Measurements from ENCODE around the gene HOXB9. TPM values are rescaled to one million over a fixed set of nuclear protein-coding genes. Genes with fewer than 3 reads are reported as not detected.

Gene HOXB9
- total RNA-seq, 1 experiment from 2014 or later = 1.4 TPM

- peaks cover 2% of the 10 kb centered on the region for H3K4me1 Mint-ChIP-seq (ENCODE audit: insufficient read depth, unreplicated experiment)
- no peak for TF ChIP-seq CTCF (IDR thresholded peaks at IDR 0.05; ENCODE audit: unreplicated experiment)
- intact Hi-C loops (cut with micrococcal nuclease) = no loop called here
- CTCF ChIA-PET = interaction anchor here (0.7 to 1.3 kb wide), 5 partner anchors 13 to 409 kb away, joined by 3 to 4 read pairs (median 3); no protein-coding TSS in a partner anchor
- DNase-seq (ENCODE audit: unreplicated experiment) = no peak
- peaks cover 97% of the 10 kb centered on the region for H3K27me3 Mint-ChIP-seq (ENCODE audit: insufficient read depth, unreplicated experiment)
- no peak overlapping the region for H3K27ac Mint-ChIP-seq (ENCODE audit: low read depth, unreplicated experiment)
- H3K36me3 Mint-ChIP-seq (ENCODE audit: insufficient read depth, unreplicated experiment) = no peaks in the 10 kb centered on the region
- POLR2A ChIA-PET = interaction anchor here (0.5 kb wide), 1 partner anchor 131 kb away, joined by 3 read pairs; no protein-coding TSS in a partner anchor
- H3K4me3 Mint-ChIP-seq (ENCODE audit: unreplicated experiment) = no peak overlapping the region
- no peaks in the 10 kb centered on the region for H3K9me3 Mint-ChIP-seq (ENCODE audit: unreplicated experiment)
- BruUV-seq (replicated peaks) = no TSS peak
Measured at GRCh38 chr17:48609759-48610281, 16.3 kb downstream of the HOXB9 start.

GRCh38 chr17:48609033-48609432 is 17.1 kb downstream of the HOXB9 start:
- TF ChIP-seq CTCF (IDR thresholded peaks at IDR 0.05; ENCODE audit: unreplicated experiment) = no peak
- H3K4me3 Mint-ChIP-seq (ENCODE audit: unreplicated experiment) = no peak overlapping the region
- peaks cover 97% of the 10 kb centered on the region for H3K27me3 Mint-ChIP-seq (ENCODE audit: insufficient read depth, unreplicated experiment)
- POLR2A ChIA-PET = interaction anchor here (0.5 to 0.6 kb wide), 3 partner anchors 130 to 476 kb away, joined by 3 read pairs; no protein-coding TSS in a partner anchor
- H3K27ac Mint-ChIP-seq (ENCODE audit: low read depth, unreplicated experiment) = no peak overlapping the region
- CTCF ChIA-PET = interaction anchor here (0.6 to 1.3 kb wide), 7 partner anchors 8 to 436 kb away, joined by 3 to 6 read pairs (median 3); no protein-coding TSS in a partner anchor
- DNase-seq (ENCODE audit: unreplicated experiment) = no peak
- no peaks in the 10 kb centered on the region for H3K36me3 Mint-ChIP-seq (ENCODE audit: insufficient read depth, unreplicated experiment)
- intact Hi-C loops (cut with micrococcal nuclease) = no loop called here
- peaks cover 5% of the 10 kb centered on the region for H3K4me1 Mint-ChIP-seq (ENCODE audit: insufficient read depth, unreplicated experiment)
- BruUV-seq (replicated peaks) = no TSS peak
- H3K9me3 Mint-ChIP-seq (ENCODE audit: unreplicated experiment) = no peaks in the 10 kb centered on the region

- no peak for TF ChIP-seq CTCF (IDR thresholded peaks at IDR 0.05; ENCODE audit: unreplicated experiment)
- H3K4me3 Mint-ChIP-seq (ENCODE audit: unreplicated experiment) = no peak overlapping the region
- H3K27ac Mint-ChIP-seq (ENCODE audit: low read depth, unreplicated experiment) = no peak overlapping the region
- POLR2A ChIA-PET = interaction anchor here (0.6 kb wide), 1 partner anchor 475 kb away, joined by 3 read pairs; no protein-coding TSS in a partner anchor
- peaks cover 97% of the 10 kb centered on the region for H3K27me3 Mint-ChIP-seq (ENCODE audit: insufficient read depth, unreplicated experiment)
- no peaks in the 10 kb centered on the region for H3K9me3 Mint-ChIP-seq (ENCODE audit: unreplicated experiment)
- peaks cover 5% of the 10 kb centered on the region for H3K4me1 Mint-ChIP-seq (ENCODE audit: insufficient read depth, unreplicated experiment)
- BruUV-seq (replicated peaks) = no TSS peak
- DNase-seq (ENCODE audit: unreplicated experiment) = no peak
- intact Hi-C loops (cut with micrococcal nuclease) = no loop called here
- CTCF ChIA-PET = interaction anchor here (0.6 to 1.3 kb wide), 4 partner anchors 9 to 435 kb away, joined by 3 to 6 read pairs (median 4); no protein-coding TSS in a partner anchor
- H3K36me3 Mint-ChIP-seq (ENCODE audit: insufficient read depth, unreplicated experiment) = no peaks in the 10 kb centered on the region
Measured at GRCh38 chr17:48608494-48608834, 17.7 kb downstream of the HOXB9 start.

GRCh38 chr17:48606892-48607614 is 19.1 kb downstream of the HOXB9 start:
- ChIA-PET POLR2A (interaction anchor here (0.6 to 0.8 kb wide), 2 partner anchors 66 to 141 kb away, joined by 3 to 5 read pairs; no protein-coding TSS in a partner anchor), CTCF (interaction anchor here (0.6 to 1.1 kb wide), 4 partner anchors 28 to 303 kb away, joined by 3 read pairs; no protein-coding TSS in a partner anchor)
- Mint-ChIP-seq H3K36me3 (ENCODE audit: insufficient read depth, unreplicated experiment) (no peaks in the 10 kb centered on the region), H3K27ac (ENCODE audit: low read depth, unreplicated experiment) (no peak overlapping the region), H3K4me3 (ENCODE audit: unreplicated experiment) (no peak overlapping the region), H3K4me1 (ENCODE audit: insufficient read depth, unreplicated experiment) (peaks cover 5% of the 10 kb centered on the region), H3K9me3 (ENCODE audit: unreplicated experiment) (no peaks in the 10 kb centered on the region), H3K27me3 (ENCODE audit: insufficient read depth, unreplicated experiment) (peaks cover 90% of the 10 kb centered on the region)
- no peak for TF ChIP-seq CTCF (IDR thresholded peaks at IDR 0.05; ENCODE audit: unreplicated experiment)
- DNase-seq (ENCODE audit: unreplicated experiment) = no peak
- intact Hi-C loops (cut with micrococcal nuclease) = no loop called here
- no TSS peak for BruUV-seq (replicated peaks)

All from MCF 10A (cell line).